ENCODE data around the gene EXOC6B.

DNA sequence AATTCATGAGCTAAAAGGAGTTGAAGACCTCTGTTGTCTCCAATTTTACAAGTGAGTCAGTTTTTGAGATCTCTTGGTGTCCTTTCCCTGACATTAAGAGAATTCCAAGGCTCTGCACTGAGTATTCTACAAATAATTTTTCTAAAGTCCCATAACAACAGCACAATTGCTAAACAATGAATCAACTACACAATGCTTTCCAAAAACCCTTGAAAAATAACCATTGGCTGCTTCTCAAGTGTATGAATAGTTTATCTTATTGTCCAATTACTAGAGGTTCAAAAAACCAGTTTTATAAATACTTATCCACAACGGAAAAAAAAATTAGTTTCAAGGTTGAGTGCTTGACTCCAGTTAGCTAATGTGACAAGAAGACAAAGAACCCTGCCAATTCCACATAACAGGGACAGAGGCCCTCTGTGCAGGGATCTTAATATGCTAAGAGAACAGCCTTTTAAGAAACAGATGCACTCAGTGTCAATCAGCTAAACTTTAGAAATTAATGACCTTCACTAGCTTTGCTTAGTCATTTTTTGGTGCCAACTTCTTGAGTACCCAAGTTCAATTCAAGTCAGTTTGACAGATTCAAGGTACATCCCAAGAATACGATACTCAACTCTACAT, 411.6 kb downstream of the EXOC6B start:
- TF ChIP-seq, protein P1, sequence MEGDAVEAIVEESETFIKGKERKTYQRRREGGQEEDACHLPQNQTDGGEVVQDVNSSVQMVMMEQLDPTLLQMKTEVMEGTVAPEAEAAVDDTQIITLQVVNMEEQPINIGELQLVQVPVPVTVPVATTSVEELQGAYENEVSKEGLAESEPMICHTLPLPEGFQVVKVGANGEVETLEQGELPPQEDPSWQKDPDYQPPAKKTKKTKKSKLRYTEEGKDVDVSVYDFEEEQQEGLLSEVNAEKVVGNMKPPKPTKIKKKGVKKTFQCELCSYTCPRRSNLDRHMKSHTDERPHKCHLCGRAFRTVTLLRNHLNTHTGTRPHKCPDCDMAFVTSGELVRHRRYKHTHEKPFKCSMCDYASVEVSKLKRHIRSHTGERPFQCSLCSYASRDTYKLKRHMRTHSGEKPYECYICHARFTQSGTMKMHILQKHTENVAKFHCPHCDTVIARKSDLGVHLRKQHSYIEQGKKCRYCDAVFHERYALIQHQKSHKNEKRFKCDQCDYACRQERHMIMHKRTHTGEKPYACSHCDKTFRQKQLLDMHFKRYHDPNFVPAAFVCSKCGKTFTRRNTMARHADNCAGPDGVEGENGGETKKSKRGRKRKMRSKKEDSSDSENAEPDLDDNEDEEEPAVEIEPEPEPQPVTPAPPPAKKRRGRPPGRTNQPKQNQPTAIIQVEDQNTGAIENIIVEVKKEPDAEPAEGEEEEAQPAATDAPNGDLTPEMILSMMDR (IDR thresholded peaks at IDR 0.05): no peak
- TF ChIP-seq POLR2AphosphoS5 (IDR thresholded peaks at IDR 0.05) (no peak), EP300 (IDR thresholded peaks at IDR 0.05) (no peak), POLR2A (IDR thresholded peaks at IDR 0.05) (no peak)

Data from stomach (tissue), 4 donors.